Stimulated activated naive CD4-positive, alpha-beta T cell treated with Interleukin-2 at 50 U/mL for 16 hours (primary cell): Measurements from ENCODE around the gene CROCC2.

Experiments
- DNase-seq: peaks from one replicate; lab custom pipeline; 2025; lab: John Stamatoyannopoulos, UW

The CROCC2 gene

GRCh38 chr2:241015439-241015838 is 109.3 kb downstream of the CROCC2 start:
- no peak for DNase-seq

DNA sequence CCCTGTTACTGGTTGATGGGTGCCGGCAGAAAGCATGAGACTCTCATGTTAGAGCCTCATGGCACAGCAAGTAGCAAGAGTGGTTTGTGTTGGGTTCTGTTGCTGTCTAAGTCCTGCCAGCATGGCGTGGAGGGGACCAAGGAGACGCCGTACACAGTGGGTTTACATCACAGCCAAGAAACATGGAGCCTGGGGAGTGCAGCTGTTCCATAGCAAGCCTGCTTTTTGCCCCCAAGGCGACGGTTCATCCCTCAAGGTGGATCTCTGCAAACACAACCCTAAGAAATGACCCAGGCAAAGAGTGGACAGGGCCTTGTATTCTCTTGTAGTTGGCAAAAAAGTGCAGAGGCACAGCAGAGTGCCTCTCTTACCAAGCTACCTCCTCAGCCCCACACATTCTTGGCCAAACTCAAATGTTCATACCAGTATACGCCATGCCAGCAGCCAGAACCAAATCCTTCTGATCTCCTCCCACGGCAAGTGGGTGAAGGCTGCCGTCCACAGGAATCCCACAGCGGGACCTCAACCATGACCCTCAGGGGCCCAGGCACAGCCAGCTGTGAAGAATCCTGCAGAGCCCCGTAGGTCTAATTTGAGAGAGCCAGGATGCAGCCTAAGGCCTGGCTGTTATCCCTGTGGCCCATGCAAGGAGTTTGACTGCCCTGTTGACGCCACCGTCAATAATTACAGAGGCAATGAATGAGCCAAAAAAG is 111.2 kb downstream of the CROCC2 start:
- DNase-seq = no peak

DNA sequence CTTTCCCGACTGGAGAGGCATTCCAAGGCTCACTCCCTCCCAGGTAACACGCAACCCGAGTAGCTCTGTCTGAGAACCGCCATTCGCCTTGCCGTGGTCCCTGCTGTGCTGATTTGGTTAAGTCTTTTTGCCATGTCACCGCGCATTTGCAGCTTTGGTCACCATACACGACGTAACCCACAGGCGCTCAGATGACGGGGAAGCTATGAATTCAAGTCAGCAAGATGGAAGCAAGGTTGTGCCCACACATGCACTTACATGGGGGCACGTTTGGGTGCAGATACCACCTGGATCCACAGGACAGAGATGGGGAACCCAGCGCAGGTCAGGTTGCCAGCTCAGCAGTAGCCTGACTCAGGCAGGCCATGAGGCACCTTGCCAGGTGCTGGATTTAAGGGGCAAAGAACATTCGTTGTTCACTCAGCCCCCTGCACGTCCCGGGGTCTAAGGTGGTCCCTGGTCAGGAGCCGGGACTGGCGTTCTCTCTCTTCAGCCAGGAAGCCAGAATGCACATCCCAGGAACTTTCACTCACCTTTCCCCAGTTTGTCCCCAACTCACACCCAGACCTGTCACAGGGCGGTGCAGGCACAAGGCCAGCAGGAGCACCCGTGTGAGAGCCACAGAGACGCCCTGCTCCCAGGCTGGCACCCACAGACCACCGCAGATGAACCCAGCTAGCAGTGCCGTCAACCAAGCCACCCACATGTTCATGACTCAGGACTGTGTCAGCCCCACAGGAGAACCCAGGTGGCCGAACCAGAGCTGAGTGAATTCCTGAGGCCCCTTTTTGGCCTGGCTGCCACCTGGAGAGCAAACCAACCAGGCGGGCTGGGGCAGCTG is 112.1 kb downstream of the CROCC2 start:
- DNase-seq = no peak

DNA sequence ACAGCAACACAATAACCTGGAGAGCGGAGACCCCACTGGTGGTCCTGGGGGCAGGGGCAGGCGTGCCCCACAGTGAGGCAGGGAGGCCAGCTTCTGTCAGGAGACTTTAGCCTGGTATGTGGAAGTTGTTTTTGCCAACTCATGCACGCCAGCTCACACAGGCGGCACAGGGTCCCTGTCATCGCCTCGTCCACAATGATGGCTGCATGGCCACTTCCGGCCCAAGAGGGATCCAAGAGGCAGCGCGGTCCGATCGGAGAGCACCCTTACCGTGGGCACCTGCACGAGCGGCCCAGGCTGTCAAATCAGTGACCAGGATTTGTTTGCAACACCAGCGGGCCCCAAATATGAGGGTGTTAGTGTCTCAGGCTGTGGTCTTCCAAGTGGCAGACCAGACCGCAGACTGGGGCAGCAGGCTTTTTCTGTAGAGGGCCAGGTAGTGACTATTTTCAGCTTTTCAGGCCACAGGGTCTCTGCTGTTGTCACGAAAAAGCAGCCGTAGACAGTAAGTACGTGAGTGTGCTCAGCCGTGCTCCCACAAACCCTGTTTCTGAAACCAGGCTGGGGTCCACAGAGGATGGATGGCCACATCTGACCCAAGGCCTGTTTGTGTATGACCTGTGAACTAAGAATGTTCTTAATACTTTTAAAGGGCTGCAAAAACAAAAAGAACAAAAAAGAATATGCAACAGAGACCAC is 113.5 kb downstream of the CROCC2 start:
- DNase-seq = no peak

DNA sequence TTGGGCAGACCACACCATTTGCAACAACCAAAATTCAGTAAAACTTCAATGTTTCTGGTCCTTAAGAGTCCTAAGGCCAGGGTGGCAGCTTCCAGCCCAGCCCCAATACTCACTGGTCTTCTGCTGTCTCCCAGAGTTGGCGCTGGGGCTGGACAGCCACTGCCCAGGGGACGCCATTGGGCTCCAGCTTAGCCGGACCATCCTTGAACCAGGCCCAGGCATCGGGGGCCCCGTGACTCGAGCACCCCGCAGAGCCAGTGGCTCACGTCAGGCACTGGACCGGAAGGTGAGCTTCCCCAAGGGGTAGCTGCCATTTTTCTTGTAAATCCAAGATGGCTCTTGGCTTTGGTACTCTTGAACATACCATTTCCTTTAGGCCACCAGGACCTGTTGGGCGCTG is 114.1 kb downstream of the CROCC2 start:
- DNase-seq = no peak

DNA sequence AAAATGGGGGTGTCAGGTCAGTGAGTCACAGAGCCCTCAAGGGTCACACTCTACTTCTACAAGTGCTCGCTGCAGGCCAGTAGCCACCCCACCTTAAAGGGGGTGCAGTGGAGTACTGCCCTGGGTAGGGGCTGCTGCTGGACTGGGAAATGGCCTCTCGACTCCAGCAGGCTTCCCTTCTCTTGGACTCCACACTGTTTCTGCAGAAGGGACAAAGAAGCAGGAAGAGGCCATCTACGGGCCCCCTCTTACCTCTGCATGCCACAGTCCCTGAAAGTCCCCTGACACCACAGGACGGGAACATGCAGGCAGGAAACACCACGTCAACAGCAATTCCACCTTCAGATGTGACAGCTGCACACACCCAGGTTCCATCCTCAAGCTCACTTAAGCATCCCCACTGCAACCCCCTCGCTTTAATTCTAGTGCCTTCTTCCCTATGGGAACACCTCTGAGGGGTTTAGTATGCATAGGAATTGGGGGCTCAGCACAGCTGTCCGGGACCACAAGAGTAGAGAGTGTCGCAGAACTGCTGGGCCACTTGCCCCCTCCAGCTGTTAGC is 114.6 kb downstream of the CROCC2 start:
- no peak for DNase-seq

DNA sequence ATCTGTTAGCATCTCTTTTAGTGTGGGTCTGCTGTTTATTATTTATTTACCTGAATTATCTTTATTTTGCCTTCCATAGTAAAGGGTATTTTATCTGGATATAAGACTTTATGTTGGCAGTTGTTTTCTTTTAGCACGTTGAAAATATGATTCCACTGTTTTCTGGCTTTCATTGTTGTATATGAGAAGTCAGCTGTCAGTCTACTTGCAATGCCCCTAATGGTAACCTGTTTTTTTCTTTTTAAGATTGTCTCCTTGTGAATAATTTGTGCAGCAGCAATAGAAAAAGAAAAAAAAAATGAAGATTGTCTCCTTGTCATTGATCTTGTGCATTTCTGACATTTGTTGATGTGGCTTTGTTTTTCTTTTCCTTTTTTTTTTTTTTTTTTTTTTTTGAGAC is 119.5 kb downstream of the CROCC2 start:
- no peak for DNase-seq

DNA sequence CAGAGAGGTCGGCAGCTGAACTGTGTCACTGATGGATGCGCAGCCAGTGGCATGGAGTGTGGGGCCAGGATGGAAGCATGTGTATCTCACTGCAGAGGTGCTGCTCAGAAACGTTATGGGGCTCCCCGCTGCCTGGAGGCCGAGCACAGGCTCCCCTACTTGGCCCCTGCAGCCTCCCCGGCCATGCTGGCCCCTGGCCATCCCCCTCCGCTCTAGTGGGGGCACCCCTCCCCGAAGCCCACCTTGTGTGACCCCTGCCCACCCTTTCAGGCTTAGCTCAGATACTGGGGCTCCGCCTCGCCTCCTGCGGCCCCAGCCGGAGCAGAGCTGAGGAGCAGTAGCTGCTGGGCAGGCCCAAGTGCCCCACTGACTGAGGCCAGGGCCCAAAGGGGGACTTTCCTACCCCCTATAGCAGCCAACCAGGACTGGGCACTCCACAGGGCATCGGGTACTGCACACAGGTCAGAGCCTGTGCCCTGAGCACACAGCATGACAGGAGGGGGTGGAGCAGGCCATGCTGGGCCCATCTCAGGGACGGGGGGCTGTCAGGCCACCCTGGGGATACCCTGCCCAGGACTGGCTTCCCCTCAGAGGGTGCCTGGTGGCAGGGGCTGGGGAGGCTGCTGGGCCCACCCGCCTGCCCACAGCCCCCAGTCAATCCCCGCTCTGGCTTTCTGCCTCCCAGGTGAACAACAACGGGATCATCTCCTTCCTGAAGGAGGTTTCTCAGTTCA is 123.6 kb downstream of the CROCC2 start:
- no peak for DNase-seq

DNA sequence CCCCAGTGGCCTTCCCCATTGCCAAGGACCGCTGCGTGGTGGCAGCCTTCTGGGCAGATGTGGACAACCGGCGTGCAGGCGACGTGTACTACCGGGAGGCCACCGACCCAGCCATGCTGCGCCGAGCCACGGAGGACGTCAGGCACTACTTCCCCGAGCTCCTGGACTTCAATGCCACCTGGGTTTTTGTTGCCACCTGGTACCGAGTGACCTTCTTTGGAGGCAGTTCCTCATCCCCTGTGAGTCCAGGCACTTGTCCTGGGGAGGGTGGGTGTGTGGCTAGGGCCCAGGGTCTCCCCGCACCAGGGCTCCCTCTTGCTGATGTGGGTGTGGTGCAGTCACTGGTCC is 124.2 kb downstream of the CROCC2 start:
- no peak for DNase-seq

GRCh38 chr2:241030883-241031282 is 124.7 kb downstream of the CROCC2 start:
- no peak for DNase-seq

- DNase-seq = no peak
Observed at GRCh38 chr2:241031436-241032165, 125.5 kb downstream of the CROCC2 start.

- no peak for DNase-seq
Observed at GRCh38 chr2:241033336-241033987, 127.3 kb downstream of the CROCC2 start.

DNA sequence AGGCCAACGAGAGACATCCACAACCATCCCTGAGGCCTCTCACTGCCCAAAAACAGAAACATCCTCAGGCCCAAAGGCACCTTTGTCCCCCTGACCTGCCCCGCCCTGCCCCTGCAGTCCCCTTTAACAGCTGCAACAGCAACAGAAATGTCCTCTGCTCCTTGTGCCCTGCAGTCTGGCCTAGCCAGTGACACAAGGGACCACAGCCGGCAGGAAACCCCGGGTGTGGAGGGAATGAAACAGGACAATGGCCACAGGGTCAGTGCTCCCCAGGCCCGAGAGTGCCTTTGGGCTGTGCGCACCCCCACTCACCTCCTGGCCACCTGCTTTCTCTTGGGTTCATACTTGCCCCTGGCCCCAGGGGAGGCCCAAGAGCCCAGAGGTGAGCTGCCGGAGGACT is 127.9 kb downstream of the CROCC2 start:
- DNase-seq = no peak

DNA sequence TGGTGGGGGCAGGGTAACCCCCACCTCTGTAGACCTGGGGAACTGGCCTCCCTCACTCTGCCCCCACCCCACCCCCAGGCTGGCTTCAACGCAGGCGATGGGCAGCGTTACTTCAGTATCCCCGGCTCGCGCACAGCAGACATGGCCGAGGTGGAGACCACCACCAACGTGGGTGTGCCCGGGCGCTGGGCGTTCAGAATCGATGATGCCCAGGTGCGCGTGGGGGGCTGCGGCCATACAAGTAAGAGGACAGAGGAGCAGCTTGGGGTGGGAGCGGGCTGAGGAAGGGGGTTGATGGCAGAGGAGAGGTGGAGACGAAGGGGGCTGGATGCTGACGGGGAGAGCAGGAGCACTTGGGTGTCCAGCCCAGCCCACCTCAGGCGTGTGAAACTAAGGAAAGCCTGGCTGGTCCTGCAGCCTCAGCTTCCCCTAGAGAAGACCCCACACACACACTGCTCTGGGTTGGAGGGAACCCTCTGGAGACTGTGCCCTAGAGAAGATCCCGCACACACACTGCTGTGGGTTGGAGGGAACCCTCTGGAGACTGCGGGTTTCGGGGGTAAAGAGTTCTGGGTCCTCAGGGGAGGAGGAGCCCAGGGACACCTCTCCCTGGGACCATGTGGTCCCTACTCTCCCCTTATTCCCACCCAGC is 128.5 kb downstream of the CROCC2 start:
- DNase-seq = no peak

DNA sequence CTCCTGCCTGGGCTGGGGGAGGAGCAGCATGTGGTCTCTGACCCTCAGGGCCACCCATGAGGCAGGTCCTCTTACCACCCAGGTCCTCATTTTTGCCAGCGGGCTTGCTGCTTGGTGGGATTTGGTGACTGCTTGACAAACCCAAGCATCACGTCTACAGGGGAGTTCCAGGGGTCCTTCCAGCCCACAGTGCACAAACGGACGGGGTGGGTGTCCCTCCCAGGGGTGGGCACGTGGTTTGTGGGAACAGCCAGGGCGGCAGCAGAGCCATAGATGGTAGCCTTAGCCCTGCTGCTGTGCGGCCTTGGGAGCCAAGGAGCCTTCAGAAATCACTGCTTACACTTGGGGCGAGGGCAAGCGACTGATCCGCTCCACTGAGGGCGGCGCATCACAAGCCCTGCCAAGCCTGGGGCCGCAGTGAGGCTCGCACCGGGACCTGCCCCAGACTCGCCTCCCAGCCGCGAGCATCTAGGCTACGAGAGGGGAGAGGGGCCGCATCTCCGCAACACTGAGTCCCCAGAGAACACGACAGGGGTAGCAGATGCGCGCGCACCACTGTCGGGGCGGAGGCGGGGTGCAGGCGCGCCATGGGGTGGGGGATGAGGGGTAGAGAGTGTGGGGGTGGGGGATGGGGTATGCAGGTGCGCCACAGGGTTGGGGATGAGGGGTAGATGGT is 129.1 kb downstream of the CROCC2 start:
- DNase-seq = peak; percentile 27

- peak; percentile 28 for DNase-seq
Observed at GRCh38 chr2:241035818-241036396, 129.8 kb downstream of the CROCC2 start.

DNA sequence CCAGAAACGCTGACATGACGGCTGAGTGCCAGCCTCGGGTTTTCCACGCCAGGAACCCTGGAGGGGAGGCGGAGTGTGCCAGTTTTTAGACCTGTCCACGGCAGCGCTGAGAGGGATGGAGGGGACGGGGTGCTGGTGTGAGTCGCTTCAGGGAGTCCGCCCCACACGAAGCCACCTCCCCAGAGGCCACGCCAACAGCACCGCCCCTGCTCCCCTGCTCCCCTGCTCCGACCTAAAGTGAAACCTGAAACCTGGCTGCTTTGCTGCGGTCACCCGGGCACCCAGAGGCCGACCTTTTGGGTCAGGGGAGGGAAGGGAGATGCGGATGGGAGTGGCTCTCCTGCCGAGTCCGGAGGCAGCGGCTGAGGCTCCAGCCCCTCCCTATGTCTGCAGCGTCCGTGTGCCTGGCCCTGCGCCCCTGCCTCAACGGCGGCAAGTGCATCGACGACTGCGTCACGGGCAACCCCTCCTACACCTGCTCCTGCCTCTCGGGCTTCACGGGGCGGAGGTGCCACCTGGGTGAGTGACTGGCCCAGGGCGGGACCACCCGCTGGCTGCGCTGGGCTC is 130.3 kb downstream of the CROCC2 start:
- peak; percentile 56 for DNase-seq

GRCh38 chr2:241036964-241037421 is 130.9 kb downstream of the CROCC2 start:
- DNase-seq = no peak

DNA sequence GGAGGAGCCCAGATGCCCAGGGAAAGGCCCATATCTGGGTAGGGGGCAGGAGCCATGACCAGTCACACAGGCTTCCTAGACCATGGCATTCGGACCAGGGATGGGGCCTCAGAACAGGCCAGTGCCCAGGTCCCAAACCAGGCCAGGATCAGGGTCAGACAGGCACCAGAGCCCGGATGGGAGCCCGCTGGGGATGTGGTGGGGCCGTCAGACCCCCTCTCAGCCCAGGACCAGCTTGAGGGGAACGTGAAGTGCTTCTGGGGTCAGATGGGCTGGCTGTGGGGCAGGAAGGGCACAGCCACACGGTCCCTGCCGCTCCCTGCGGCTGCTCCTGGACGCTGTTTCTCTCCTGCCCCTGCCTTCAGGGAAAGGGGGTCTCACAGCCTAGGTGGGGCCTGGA is 131.4 kb downstream of the CROCC2 start:
- DNase-seq = no peak
